OCI-LY3 (cell line): ENCODE data around the gene PLPPR3.

Experiments
- EZH2phosphoT487 ChIP-seq: fragments of 200-600 bp; shearing (Covaris generic); IDR thresholded peaks from 2 replicates; pipeline ENCODE4 v1.6.1; 2018; ENCODE audit warnings: antibody characterized with exemption, mixed run types, low read depth
- TF ChIP-seq, protein P1 (sequence below): fragments of 200-600, 300-600 bp; sonication (generic); IDR thresholded peaks from 2 replicates; pipeline ENCODE4 v1.5.1; 2014; ENCODE audit warnings: antibody characterized with exemption, low read length, low read depth

DNA sequence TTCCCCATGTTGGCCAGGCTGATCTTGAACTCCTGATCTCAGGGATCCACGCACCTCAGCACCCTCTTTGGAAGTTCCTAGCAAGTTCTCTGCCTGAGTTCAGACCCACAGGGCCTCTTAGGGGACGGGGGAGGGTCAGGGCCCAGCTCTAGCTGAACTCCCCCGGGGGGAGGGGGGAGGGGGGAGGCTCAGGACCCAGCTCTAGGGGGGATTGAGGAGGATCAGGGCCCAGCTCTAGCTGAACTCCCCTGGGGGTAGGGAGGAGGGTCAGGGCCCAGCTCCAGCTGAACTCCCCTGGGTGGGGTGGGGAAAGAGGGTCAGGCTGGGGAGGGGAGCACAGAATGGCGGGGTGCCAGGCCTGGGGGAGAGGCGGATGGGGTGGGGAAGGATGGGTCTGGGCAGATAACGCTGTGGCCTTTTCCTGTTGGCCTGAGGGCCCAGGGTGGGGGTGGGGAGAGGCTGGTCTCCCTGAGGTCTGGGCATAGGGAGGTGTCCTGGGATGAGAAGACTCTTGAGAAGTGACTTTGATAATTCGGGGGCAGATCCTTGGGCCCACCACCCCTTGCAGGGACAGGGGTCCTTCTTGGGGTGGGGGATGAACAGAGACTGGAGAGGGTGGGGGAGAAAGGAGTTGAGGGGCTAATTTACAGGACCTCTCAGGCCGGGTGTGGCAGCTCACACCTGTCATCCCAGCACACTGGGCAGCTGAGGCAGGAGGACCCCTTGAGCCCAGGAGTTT, 30.0 kb downstream of the PLPPR3 start:
- TF ChIP-seq, protein P1, sequence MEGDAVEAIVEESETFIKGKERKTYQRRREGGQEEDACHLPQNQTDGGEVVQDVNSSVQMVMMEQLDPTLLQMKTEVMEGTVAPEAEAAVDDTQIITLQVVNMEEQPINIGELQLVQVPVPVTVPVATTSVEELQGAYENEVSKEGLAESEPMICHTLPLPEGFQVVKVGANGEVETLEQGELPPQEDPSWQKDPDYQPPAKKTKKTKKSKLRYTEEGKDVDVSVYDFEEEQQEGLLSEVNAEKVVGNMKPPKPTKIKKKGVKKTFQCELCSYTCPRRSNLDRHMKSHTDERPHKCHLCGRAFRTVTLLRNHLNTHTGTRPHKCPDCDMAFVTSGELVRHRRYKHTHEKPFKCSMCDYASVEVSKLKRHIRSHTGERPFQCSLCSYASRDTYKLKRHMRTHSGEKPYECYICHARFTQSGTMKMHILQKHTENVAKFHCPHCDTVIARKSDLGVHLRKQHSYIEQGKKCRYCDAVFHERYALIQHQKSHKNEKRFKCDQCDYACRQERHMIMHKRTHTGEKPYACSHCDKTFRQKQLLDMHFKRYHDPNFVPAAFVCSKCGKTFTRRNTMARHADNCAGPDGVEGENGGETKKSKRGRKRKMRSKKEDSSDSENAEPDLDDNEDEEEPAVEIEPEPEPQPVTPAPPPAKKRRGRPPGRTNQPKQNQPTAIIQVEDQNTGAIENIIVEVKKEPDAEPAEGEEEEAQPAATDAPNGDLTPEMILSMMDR, result no peak
- TF ChIP-seq EZH2phosphoT487, result no peak
